Loucy (cell line): ENCODE data around the gene CHST1.

ENCODE experiments used
- EZH2phosphoT487 ChIP-seq: fragments of 200-600 bp; IDR thresholded peaks from 2 replicates; pipeline ENCODE4 v1.6.1; 2018; ENCODE audit warnings: antibody characterized with exemption, mild to moderate bottlenecking, moderate library complexity, borderline replicate concordance
- TF ChIP-seq, protein P1 (sequence below): fragments of 200-600 bp; sonication (generic); conservative IDR thresholded peaks from 2 replicates; pipeline ENCODE4 v1.5.1; 2014; ENCODE audit warnings: mild to moderate bottlenecking, antibody characterized with exemption, low read length

DNA sequence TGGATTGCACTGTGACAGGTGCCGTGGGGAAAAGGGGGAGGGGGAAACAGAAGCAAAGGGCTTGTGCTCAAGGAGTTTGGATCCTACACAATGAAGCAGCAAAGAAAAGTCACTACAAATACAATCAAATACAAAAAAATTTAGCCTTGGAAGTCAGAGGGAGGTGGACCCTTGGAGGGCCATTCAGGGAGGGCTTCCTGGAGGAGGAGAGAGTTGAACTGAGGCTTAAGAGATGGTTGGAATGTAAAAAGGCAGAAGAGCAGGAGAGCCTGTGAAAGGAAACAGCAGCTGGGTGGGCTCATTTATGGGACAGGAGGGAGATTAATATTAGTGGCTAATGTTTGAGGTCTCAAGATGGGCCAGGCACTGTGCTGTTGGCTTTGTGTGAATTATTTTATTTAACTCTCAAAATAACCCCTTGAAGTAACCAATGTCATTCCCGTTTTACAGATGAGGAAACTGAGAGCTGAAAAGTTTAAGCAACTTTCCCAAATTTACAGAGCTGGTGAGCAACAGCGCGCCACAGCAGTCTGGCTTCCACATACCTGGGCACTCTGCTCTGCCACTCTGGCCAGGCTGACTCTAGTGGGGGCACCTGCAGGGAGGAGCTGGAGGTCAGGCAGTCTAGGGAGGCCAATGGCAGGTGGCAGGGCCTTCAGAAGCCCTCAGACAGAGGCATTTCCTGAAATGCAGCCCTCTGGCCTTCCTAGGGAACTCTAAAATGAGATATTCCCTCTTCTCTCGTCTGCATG, 2.7 kb upstream of the CHST1 start:
- TF ChIP-seq, protein P1, sequence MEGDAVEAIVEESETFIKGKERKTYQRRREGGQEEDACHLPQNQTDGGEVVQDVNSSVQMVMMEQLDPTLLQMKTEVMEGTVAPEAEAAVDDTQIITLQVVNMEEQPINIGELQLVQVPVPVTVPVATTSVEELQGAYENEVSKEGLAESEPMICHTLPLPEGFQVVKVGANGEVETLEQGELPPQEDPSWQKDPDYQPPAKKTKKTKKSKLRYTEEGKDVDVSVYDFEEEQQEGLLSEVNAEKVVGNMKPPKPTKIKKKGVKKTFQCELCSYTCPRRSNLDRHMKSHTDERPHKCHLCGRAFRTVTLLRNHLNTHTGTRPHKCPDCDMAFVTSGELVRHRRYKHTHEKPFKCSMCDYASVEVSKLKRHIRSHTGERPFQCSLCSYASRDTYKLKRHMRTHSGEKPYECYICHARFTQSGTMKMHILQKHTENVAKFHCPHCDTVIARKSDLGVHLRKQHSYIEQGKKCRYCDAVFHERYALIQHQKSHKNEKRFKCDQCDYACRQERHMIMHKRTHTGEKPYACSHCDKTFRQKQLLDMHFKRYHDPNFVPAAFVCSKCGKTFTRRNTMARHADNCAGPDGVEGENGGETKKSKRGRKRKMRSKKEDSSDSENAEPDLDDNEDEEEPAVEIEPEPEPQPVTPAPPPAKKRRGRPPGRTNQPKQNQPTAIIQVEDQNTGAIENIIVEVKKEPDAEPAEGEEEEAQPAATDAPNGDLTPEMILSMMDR: no peak
- no peak for TF ChIP-seq EZH2phosphoT487
